GM18867 (cell line): ENCODE data around the gene MDH2.
"Not testable (repeated sequence)": the region's sequence is repeated elsewhere in the genome, so short reads cannot be mapped to it uniquely, and the experiment has no call there.

Experiments
- ATAC-seq: cut with Tn5 transposase; IDR thresholded peaks from one replicate; pipeline ENCODE4 v1.9.1; 2021; ENCODE audit warnings: mild to moderate bottlenecking, moderate library complexity; ENCODE audit not compliant: unreplicated experiment

Gene MDH2

DNA sequence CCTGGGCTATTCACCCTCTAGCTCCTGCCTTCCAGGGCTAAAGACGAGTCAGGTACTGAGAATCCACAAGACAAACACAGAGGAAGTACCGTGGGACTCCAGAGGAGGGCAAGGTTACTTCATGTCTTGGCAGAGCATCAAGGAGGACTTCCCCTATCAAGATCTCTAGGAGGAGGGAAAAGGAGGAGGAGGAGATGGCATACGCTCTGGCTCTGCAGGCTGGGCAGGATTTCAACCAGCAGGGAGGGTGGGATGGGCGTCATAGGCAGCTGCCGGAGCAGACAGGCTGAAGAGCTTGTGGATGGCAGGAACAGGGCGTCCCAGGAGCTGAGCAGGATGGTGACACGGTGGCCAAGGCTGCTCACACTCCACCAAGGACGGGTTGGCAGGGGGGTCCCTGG, 21.3 kb downstream of the MDH2 start:
- ATAC-seq: no peak

DNA sequence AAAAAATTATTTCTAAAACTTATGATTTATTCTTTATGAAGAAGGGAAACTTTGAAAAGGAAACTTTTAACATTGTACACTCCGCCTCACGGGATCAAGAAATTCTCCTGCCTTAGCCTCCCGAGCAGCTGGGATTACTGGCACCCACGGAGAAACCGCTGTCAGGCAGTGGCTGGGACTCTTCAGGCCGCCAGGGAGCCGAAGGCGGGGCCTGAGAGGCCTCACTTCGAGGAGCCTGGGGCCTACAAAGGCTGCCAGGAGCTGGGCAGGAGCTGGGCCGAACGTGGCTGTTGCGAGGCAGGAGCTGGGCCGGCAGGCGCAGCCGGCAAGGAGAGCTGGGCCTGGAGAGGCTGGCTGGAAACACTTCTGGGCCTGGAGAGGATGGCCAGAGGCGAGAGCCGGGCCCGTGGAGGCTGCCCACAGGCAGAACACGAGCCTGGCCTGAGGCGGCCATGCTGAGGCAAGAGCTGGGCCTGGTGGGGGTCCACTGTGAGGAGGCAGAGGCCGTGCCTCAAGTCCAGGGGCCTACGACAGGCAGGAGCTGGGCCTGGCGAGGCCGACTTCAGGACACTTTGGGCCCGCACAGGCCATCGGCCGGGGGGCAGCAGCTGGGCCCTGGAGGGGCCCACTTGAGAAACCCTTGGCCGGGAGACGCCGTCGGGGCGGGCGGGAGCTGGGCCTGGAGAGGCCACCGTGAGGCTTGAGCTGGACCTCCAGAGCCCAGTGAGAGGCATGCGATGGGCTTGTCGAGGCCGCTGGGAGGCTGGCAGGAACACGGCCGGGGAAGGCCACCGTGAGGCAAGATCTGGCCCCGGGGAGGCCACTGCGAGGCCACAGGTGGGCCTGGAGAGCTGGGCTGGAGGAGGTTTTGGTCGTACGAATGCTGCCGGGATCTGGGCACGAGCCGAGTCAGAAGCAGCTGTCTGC, 23.7 kb downstream of the MDH2 start:
- no peak for ATAC-seq

DNA sequence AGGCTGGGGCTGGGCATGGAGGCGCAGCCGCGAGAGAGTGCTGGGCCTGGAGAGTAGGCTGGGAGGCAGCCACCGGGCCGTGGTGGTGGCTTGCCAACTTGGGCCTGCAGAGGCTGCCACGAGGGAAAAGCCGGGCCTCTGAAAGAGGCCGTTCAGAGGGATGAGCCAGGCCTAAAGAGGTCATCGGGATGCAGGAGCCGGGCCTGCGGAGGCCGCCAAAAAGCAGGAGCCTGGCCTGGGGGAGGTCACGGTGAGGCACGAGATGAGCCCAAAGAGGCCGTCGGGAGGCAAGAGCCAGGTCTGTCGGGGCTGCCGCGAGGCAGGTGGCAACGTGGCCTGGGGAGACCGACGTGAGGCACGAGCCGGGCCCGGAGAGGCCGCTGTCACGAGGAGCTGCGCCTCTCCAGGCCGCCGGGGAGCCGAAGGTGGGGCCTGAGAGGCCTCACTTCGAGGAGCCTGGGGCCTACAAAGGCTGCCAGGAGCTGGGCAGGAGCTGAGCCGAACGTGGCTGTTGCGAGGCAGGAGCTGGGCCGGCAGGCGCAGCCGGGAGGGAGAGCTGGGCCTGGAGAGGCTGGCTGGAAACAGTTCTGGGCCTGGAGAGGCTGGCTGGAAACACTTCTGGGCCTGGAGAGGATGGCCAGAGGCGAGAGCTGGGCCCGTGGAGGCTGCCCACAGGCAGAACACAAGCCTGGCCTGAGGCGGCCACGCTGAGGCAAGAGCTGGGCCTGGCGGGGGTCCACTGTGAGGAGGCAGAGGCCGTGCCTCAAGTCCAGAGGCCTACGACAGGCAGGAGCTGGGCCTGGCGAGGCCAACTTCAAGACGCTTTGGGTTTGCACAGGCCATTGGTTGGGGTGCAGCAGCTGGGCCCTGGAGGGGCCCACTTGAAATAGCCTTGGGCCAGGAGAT, 24.6 kb downstream of the MDH2 start:
- ATAC-seq: no peak

DNA sequence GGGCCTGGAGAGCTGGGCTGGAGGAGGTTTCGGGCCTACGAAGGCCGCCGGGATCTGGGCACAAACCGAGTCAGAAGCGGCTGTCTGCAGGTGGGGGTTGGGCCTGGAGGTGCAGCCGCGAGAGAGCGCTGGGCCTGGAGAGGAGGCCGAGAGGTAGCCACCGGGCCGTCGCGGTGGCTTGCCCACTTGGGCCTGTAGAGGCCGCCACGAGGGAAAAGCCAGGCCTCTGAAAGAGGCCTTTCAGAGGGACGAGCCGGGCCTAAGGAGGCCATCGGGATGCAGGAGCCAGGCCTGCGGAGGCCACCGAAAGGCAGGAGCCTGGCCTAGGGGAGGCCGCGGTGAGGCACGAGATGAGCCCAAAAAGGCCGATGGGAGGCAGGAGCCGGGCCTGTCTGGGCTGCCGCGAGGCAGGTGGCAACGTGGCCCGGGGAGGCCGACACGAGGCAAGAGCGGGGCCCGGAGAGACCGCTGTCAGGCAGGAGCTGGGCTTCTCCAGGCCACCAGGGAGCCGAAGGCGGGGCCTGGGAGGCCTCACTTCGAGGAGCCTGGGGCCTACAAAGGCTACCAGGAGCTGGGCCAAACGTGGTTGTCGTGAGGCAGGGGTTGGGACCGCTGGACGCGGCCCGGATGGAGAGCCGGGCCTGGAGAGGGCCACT, 25.6 kb downstream of the MDH2 start:
- no peak for ATAC-seq

DNA sequence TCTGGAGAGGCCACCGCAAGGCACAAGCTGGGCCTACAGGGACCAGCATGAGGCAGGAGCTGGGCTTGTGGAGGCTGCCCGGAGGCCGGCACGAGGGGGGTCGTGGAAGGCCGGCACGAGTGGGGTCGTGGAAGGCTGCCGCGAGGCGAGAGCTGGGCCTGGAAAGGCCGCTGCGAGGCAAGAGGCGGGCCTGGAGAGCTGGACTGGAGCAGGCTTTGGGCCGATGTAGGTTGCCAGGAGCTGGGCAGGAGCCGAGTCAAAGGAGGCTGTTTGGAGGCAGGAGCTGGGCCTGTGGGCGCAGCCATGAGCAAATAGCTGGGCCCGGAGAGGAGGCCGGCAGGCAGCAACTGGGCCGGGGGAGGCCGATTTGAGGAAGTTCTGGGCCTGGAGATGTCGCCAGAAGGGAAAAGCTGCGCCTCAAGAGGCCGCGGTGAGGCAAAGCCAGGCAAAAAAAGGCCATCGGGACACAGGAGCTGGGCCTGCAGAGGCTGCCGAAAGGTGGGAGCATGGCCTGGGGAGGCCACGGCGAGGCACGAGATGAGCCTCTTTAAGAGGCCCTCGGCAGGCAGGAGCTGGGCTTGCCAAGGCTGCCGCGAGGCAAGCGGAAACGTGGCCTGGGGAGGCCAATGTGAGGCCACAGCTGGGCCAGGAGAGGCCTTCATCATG, 26.5 kb downstream of the MDH2 start:
- no peak for ATAC-seq

DNA sequence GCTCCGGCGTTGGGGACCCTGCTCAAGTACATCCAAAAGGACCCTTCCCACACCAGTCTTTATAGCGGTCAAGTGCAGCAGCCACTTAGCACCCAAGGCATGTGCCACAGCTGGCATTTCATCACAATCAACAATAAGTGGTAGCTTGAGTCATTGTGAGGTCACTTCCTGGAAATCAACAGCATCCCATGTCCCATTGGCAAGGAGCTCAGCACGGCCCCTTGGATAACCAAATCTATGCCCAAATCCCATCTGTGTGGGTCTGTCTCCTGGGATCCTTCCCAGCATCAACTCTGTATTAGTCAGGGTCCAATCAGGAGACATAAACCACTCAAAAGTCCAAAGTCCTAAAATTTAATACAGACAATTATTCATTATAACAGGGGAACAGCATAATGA, 27.1 kb downstream of the MDH2 start:
- ATAC-seq: no peak

DNA sequence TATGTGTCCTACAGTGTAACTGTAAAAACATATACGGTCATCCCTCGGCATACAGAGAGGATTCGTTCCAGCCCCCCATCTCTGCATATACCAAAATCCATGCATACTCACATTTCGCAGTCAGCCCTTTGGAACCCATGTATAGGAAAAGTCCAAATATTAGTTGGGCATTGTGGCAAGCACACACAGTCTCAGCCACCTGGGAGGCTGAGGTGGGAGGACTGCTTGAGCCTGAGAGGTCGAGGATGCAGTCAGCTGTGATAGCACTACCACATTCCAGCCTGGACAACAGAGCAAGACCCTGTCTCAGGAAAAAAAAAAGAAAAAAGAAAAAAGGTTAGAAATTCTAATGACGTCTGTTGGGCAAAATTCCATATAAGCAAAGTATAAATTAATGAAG, 29.1 kb downstream of the MDH2 start:
- ATAC-seq: no peak

DNA sequence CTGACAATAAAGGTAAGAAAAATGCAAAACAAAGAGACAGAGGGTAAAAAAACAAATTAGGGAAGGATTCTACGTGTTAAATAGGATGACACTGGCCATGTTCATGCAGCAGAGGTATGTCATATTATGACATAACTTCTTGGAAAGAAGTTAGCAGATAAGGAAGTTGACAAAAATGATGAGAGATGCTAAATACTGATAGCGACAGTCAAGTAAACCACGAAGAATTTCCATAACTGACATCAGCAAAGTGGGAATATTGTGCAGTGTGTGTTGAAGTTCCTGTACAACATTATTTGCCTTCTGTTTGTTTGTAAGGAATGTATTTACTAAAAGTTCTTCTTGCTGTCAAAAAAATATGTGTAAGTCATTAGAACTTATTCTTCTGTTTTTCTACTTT, 29.5 kb downstream of the MDH2 start:
- no peak for ATAC-seq

DNA sequence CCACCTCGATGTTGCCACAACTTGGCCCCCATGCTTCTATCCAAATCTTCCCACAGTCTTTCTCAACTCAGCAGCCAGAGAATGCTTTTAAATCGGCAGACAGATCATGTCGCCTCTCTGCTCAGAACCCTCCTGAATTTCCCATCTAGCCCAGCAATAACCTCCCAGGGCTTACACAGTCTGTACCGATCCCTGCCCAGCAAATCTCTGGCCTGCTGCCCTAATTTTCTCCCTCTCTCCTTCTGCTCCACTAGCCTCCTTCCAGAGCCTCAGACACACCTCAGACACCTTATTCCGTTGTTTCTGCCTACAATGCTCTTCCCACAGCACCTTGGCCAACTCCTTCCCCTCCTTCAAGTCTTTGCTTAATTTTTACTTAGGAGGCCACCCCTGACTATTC, 32.3 kb downstream of the MDH2 start:
- no peak for ATAC-seq

DNA sequence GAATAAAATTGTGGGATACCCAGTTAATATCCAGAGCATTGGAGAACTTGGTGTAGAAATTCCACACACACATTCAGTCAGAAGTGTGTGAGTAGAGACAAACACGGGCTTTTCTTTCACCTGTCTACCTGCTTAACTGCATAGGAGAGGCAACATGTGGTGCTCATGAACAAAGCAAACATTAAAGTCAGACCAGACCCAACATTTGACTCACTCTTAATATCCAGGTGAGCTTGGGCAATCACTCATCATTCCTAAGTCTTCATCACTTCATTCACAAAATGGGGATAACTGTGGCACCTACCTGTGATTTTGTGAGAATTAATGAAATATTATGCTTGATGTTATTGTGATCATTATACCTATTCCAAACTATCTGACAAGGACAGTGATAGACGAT, 36.2 kb downstream of the MDH2 start:
- ATAC-seq: not testable (repeated sequence)

DNA sequence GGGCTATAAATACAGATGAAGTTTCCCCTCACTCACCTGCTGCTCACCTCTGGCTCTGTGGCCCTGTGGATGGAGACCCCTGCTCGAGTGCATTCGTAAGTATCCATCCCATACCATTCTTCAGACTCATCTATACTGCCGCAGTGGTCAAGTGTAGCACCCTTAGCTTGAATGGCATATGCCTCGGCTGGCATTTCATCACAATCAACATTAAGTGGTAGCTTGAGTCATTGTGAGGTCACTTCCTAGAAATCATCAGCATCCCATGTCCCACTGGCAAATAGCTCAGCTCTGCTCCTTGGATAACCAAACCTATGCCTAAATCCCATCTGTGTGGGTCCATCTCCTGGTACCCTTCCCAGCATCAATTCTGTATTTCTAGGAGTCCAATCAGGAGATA, 38.2 kb downstream of the MDH2 start:
- ATAC-seq: no peak

DNA sequence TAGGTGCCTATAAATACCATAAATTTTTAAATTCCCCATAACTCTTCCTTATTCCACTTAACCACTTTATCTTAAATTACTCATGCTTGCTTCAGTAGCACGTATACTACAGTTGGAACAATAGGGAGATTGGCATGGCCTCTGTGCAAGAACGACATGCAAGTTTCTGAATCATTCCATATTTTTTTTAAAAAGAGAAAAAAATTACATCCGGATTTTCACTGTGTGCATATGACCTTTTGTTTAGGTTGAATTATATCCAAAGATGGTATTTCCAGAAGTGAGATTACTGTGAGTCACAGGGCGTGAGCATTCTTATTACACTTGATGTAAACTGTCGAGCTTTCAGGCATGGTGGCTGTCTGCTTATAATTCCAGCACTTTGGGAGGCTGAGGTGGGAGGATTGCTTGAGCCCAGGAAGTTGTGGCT, 39.5 kb downstream of the MDH2 start:
- ATAC-seq: not testable (repeated sequence)

DNA sequence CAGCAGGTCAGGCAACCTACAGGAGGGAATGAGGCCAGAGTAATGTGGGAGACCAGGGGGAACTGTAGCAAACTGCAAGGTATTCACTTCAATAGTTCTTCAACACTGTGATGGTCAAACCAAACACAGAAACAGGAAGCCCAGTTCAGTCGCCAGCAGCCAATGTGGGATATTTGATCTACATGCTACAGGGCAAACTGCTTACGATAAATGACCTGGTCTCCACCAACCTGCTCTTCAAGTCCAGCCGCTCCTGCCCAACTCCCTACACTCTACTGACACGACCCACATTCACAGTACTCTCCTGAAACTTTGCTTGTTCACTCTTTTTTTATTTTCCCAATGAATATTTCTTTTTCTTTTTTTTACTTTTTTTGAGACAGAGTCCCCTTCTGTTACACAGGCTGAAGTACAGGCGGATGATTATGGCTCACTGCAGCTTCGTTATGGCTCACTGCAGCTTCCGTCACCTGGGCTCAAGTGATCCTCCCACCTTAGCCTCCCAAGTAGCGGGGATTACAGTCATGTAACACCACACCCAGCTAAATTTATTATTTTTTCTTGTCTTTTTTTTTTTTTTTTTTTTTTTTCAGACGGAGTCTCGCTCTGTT, 42.1 kb downstream of the MDH2 start:
- peak; percentile 82 for ATAC-seq

DNA sequence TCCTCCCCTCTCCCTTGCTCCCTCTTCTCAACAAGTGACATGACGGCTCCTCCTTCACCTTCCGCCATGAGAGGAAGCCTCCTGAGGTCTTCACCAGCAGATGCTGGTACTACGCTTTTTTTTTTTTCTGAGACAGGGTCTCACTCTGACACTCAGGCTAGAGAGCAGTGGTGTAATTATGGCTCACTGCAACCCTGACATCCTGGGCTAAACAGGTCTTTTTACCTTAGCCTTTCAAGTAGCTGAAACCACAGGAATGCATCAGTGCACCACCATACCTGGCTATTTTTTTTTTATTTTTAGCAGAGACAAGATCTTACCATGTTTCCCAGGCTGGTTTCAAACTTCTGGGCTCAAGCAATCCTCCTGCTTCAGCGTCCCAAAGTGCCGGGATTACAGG, 43.6 kb downstream of the MDH2 start:
- ATAC-seq: no peak

DNA sequence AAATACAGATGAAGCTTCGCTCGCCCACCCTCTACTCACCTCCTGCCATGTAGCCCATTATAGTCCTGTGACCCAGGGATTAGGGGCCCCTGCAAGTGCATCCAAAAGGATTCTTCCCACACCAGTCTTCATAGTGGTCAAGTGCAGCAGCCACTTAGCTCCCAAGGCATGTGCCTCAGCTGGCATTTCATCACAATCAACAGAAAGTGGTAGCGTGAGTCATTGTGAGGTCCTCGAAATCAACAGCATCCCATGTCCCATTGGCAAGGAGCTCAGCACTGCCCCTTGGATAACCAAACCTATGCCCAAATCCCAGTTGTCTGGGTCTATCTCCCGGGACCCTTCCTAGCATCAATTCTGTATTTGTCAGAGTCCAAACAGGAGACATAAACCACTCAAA, 45.6 kb downstream of the MDH2 start:
- ATAC-seq: not testable (repeated sequence)

DNA sequence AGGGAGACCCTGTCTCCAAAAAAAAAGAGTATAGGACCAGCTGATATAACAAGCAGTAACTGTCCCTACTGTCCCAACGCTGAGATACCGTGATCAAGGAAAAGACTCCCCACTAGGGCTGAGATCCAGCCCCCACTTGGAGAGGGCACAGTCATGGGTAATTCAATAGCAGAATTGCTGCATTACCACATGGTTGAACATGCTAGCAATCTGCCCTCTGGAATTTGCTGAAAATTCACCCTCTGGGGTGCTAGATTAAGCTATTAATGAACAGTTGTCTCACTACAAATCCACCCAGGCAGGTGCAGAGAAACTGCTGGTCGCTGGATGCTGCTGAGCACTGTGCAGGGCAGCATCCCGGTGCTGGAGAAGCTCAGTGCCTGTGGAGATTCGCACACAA, 46.4 kb downstream of the MDH2 start:
- not testable (repeated sequence) for ATAC-seq

DNA sequence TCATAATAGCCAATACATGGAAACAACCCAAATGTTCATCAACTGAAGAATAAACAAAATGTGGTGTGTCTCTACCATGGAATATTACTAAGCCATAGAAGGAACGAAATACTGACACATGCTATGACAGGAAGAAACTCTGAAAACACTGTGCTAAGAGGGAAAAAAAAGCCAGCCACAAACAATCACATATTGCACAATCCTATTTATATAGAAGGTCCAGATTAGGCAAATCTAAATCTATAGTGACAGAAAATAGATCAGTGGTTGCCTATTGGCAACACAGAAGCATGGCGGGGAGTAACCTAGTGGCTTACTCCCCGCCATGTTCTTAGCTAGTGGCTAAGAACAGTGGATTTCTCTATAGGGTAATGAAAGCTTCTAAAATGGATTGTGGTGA, 48.0 kb downstream of the MDH2 start:
- ATAC-seq: no peak

DNA sequence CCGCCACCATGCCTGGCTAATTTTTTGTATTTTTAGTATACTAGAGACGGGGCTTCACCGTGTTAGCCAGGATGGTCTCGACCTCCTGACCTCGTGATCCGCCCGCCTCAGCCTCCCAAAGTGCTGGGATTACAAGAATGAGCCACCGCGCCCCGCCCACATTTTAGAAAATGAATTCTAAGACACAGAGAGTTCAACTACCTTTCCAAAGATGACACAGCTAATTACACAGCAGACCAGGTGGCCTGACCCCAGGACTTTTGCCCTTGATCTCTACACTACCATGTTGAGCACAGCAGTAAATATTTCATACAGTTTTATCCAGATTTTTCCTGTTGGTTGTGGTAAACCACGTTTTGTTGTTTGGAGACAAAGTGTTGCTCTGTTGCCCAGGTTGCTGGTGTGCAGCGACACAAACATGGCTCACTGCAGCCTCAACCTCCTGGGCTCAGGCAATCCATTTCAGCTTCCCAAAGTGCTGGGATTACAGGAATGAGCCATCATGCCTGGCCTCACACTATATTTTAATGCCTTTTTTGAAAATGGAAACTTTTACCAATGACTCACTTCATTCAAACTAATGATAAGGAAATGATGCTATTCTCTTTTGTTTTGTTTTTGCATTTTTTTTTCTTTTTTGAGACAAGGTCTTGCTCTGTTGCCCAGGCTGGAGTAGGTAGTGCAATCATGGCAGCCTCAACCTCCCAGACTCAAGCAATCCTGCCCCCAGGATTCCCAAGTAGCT, 54.0 kb downstream of the MDH2 start:
- ATAC-seq: not testable (repeated sequence)

DNA sequence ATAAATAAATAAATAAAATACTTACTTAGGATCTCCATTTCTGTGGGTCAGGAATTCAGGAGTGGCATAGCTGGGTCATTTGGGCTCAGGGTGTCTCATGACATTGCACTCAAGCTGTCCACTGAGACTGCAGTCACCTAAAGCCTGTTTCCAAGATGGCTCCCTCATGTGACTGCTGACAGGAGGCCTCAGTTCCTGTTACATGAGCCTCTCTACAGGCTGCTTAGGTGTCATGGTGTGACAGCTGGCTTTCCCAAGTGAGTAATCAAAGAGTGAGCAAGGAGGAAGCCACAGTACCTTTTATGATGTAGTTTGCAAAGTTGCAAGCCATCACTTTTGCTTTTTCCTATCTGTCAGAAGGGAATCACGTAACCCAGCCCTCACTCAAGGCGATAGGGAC, 55.9 kb downstream of the MDH2 start:
- ATAC-seq: not testable (repeated sequence)

DNA sequence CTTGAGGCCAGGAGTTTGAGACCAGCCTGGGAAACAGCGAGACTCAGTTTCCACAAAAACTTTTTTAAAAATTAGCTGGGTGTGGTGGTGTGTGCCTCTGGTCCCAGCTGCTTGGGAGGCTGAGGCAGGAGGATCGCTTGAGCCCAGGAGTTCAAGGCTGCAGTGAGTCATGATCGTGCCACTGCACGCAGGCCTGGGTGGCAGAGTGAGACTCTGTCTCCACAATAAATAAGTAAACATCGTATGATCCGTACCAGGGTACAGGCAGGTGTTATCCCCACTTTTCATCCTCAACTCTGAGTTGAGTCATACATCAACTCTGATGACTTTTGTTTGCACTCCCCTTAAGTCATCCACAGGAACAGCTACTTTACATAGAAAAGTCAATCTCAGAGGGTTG, 58.2 kb downstream of the MDH2 start:
- ATAC-seq: not testable (repeated sequence)
